ENCODE results near the gene DOCK9.

Gene DOCK9

GRCh38 chr13:98879127-98879520 is 98.7 kb downstream of the DOCK9 start:
- no peak for DNase-seq

- DNase-seq = no peak
Measured at GRCh38 chr13:98878486-98879126, 99.3 kb downstream of the DOCK9 start.

- DNase-seq = no peak
Measured at GRCh38 chr13:98877936-98878335, 99.9 kb downstream of the DOCK9 start.

GRCh38 chr13:98877466-98877865 is 100.4 kb downstream of the DOCK9 start:
- no peak for DNase-seq

- no peak for DNase-seq
Measured at GRCh38 chr13:98875146-98875729, 102.6 kb downstream of the DOCK9 start.

GRCh38 chr13:98874029-98874397 is 103.9 kb downstream of the DOCK9 start:
- DNase-seq = no peak

GRCh38 chr13:98873377-98874028 is 104.4 kb downstream of the DOCK9 start:
- DNase-seq = no peak

- DNase-seq = no peak
Measured at GRCh38 chr13:98871727-98872126, 106.1 kb downstream of the DOCK9 start.

GRCh38 chr13:98869408-98870090 is 108.3 kb downstream of the DOCK9 start:
- no peak for DNase-seq

GRCh38 chr13:98868932-98869331 is 108.9 kb downstream of the DOCK9 start:
- DNase-seq = no peak

- no peak for DNase-seq
Measured at GRCh38 chr13:98866882-98867281, 111.0 kb downstream of the DOCK9 start.

GRCh38 chr13:98860491-98860890 is 117.4 kb downstream of the DOCK9 start:
- no peak for DNase-seq

GRCh38 chr13:98858191-98858590 is 119.7 kb downstream of the DOCK9 start:
- DNase-seq = no peak

- DNase-seq = no peak
Measured at GRCh38 chr13:98856983-98857382, 120.9 kb downstream of the DOCK9 start.

GRCh38 chr13:98854448-98854847 is 123.4 kb downstream of the DOCK9 start:
- DNase-seq = no peak

GRCh38 chr13:98853771-98854221 is 124.1 kb downstream of the DOCK9 start:
- DNase-seq = no peak

- no peak for DNase-seq
Measured at GRCh38 chr13:98851276-98851675, 126.6 kb downstream of the DOCK9 start.

- DNase-seq = no peak
Measured at GRCh38 chr13:98848746-98849145, 129.1 kb downstream of the DOCK9 start.

- DNase-seq = no peak
Measured at GRCh38 chr13:98847780-98848179, 130.1 kb downstream of the DOCK9 start.

- DNase-seq = no peak
Measured at GRCh38 chr13:98846986-98847385, 130.9 kb downstream of the DOCK9 start.

GRCh38 chr13:98846521-98846920 is 131.3 kb downstream of the DOCK9 start:
- no peak for DNase-seq

- DNase-seq = no peak
Measured at GRCh38 chr13:98845742-98846141, 132.1 kb downstream of the DOCK9 start.

- DNase-seq = no peak
Measured at GRCh38 chr13:98844021-98844420, 133.8 kb downstream of the DOCK9 start.

GRCh38 chr13:98843482-98843877 is 134.4 kb downstream of the DOCK9 start:
- no peak for DNase-seq
